ENCODE measurements around the gene SLC39A11. TPM values are rescaled to one million over a fixed set of nuclear protein-coding genes. Genes with fewer than 3 reads are reported as not detected.
"Not testable (repeated sequence)": the region's sequence is repeated elsewhere in the genome, so short reads cannot be mapped to it uniquely, and the experiment has no call there.

SLC39A11 gene
- total and polyA plus RNA-seq, 5 donors from 2014 or later: 9.3 to 32.2 (median 11.9) TPM

DNA sequence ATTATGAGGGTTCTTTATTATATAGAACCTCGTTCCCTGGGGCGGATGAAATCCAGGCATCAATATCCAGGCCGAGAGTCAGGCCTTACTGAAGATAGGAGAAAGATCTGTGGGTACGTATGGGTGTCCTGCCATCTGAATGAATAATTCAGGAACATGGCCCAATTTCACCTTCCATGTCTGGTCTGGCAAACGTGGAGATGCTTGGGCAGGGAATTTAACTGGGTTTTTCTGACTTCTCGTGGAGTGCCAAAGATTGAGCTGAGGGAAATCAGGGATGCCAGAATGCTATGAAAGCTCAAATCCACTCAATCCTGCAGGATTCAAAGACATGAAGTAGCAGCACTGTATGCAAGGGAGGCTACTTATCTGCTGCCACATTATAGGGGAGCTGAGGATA lies 302.8 kb downstream of the SLC39A11 start:
- Mint-ChIP-seq H3K4me1 (no peaks in the 10 kb centered on the region), H3K36me3 (peaks cover 40% of the 10 kb centered on the region), H3K9me3 (peaks cover 7 to 35% (median 10%) of the 10 kb centered on the region in 7 donors), H3K27me3 (no peaks in the 10 kb centered on the region), H3K4me3 (no peak overlapping the region), H3K27ac (no peak overlapping the region)
- DNase-seq (no peak), ATAC-seq (ENCODE audit: low read depth in 2 of 2) (no peak)
- Histone ChIP-seq H3K36me3 (ENCODE audit: control insufficient read depth, insufficient read depth, low read length) (peaks cover 10% of the 10 kb centered on the region), H3K9me3 (ENCODE audit: control insufficient read depth in 2 of 2, low read length in 2 of 2) (peaks cover 11 to 30% of the 10 kb centered on the region in 2 experiments), H3K4me1 (ENCODE audit: control insufficient read depth, insufficient read depth, low read length, poor library complexity, severe bottlenecking) (no peaks in the 10 kb centered on the region), H3K27ac (ENCODE audit: insufficient read depth, low read length, poor library complexity, severe bottlenecking) (no peak overlapping the region), H3K4me3 (ENCODE audit: low read depth, low read length) (no peak overlapping the region), H3K27me3 (ENCODE audit: control insufficient read depth, insufficient read depth, low read length) (no peaks in the 10 kb centered on the region)

DNA sequence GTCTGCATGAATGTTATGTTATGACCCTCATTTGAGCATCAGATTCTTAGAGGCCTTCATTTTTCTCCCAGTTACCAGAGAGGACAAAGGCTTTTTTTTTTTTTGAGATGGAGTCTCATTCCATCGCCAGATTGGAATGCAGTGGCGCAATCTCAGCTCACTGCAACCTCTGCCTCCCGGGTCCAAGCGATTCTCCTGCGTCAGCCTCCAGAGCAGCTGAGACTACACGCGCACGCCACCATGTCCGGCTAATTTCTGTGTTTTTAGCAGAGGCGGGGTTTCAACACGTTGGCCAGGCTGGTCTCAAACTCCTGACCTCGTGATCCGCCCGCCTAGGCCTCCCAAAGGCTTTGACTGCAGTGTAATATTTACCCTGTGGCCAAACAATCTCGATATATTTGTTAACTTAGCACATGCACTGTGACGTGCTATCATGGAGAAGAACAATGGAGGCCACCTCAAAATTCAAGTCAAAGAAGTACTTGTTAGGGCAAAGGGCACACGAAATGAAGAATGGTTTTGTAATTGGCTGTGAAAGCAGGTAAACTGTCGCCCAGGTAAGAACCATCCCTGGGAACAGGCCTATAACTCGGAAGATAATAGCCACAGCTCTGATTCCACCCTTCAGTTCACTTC lies 303.4 kb downstream of the SLC39A11 start:
- Mint-ChIP-seq H3K4me3 (peak overlapping the region in 1 of 4 donors; percentile 12), H3K4me1 (no peaks in the 10 kb centered on the region), H3K36me3 (peaks cover 34% of the 10 kb centered on the region), H3K9me3 (peaks cover 5 to 28% (median 9%) of the 10 kb centered on the region in 7 donors), H3K27ac (no peak overlapping the region), H3K27me3 (no peaks in the 10 kb centered on the region)
- Histone ChIP-seq H3K4me3 (ENCODE audit: low read depth, low read length) (no peak overlapping the region), H3K4me1 (ENCODE audit: control insufficient read depth, insufficient read depth, low read length, poor library complexity, severe bottlenecking) (no peaks in the 10 kb centered on the region), H3K9me3 (ENCODE audit: control insufficient read depth in 2 of 2, low read length in 2 of 2) (peaks cover 11 to 24% of the 10 kb centered on the region in 2 experiments), H3K27me3 (ENCODE audit: control insufficient read depth, insufficient read depth, low read length) (no peaks in the 10 kb centered on the region), H3K36me3 (ENCODE audit: control insufficient read depth, insufficient read depth, low read length) (peaks cover 10% of the 10 kb centered on the region), H3K27ac (ENCODE audit: insufficient read depth, low read length, poor library complexity, severe bottlenecking) (no peak overlapping the region)
- ATAC-seq (ENCODE audit: low read depth in 2 of 2) (no peak), DNase-seq (no peak)

DNA sequence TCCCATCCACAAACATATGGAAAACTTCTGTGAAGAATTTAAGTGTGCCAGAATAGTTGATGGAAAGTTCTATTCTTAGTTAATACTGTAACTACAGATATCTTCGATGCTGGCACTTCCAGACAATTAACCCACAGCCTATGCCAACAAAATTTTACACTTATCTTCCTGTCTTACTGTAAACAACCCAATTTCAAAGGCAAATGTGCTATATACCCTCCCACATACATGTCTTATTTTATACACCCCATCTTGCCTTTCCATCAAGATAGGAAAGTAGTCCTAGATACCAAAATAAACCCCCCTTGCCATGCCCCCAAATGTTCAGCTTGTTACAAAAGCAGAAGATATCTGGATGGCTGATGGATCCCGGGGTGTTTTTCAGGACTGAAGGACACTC lies 306.3 kb downstream of the SLC39A11 start:
- Histone ChIP-seq H3K4me1 (ENCODE audit: control insufficient read depth, insufficient read depth, low read length, poor library complexity, severe bottlenecking) (no peaks in the 10 kb centered on the region), H3K27me3 (ENCODE audit: control insufficient read depth, insufficient read depth, low read length) (no peaks in the 10 kb centered on the region), H3K36me3 (ENCODE audit: control insufficient read depth, insufficient read depth, low read length) (no peaks in the 10 kb centered on the region), H3K4me3 (ENCODE audit: low read depth, low read length) (no peak overlapping the region), H3K9me3 (ENCODE audit: control insufficient read depth in 2 of 2, low read length in 2 of 2) (no peaks in the 10 kb centered on the region), H3K27ac (ENCODE audit: insufficient read depth, low read length, poor library complexity, severe bottlenecking) (no peak overlapping the region)
- peaks cover 0 to 4% (median 0%) of the 10 kb centered on the region in 7 donors for H3K9me3 Mint-ChIP-seq
- H3K27ac Mint-ChIP-seq: no peak overlapping the region
- no peaks in the 10 kb centered on the region for H3K4me1 Mint-ChIP-seq
- ATAC-seq (ENCODE audit: low read depth in 2 of 2) (no peak), DNase-seq (no peak)
- H3K27me3 Mint-ChIP-seq: no peaks in the 10 kb centered on the region
- H3K36me3 Mint-ChIP-seq: peaks cover 8% of the 10 kb centered on the region
- no peak overlapping the region for H3K4me3 Mint-ChIP-seq

DNA sequence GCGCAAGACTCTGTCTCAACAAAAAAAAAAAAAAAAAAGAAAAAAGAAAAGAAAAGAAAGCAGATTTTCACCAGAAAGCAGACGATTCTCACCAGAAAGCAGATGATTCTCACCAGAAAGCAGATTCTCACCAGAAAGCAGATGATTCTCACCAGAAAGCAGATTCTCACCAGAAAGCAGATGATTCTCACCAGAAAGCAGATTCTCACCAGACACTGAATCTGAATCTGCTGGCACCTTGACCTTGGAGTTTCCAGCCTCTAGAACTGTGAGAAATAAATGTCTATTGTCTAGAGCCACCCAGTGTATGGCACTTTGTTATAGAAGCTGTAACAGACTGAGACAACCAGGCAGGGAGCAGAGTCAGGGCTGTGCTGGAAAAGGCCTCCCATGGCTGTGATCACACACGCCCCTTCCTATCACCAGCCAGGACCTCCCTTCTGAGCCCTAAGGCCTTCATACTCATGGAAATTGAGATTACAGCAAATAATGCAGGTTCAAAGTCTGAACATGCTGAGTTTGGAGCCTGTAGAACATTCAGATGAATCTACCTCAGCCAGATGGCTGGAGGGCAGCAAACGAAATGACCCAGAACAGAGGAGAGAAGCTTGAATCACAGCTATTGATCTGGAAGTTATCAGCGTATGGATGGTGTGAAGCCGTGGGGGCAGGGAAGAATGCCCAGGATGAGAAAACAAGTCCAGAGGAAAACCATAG lies 309.3 kb downstream of the SLC39A11 start:
- no peaks in the 10 kb centered on the region for H3K4me1 Mint-ChIP-seq

DNA sequence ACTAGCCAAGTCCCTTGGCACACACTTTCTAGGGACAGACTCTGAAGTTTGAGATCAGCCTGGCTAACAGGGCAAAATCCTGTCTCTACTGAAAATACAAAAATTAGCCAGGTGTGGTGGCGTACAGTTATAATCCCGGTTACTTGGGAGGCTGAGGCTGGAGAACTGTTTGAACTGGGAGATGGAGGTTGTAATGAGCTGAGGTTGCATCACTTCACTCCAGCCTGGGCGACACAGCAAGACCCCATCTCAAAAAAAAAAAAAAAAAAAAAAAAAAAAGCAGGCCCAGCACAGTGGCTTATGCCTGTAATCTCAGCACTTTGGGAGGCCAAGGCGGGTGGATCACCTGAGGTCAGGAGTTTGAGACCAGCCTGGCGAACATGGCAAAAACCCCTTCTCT lies 310.1 kb downstream of the SLC39A11 start:
- H3K27ac ChIP-seq (ENCODE audit: insufficient read depth, low read length, poor library complexity, severe bottlenecking); H3K27ac Mint-ChIP-seq; H3K36me3 Mint-ChIP-seq; H3K36me3 ChIP-seq (ENCODE audit: control insufficient read depth, insufficient read depth, low read length); H3K4me3 Mint-ChIP-seq; H3K9me3 Mint-ChIP-seq; ATAC-seq (ENCODE audit: low read depth in 2 of 2); H3K4me1 Mint-ChIP-seq; DNase-seq; H3K27me3 Mint-ChIP-seq; H3K4me3 ChIP-seq (ENCODE audit: low read depth, low read length); H3K4me1 ChIP-seq (ENCODE audit: control insufficient read depth, insufficient read depth, low read length, poor library complexity, severe bottlenecking); H3K27me3 ChIP-seq (ENCODE audit: control insufficient read depth, insufficient read depth, low read length); H3K9me3 ChIP-seq (ENCODE audit: control insufficient read depth in 2 of 2, low read length in 2 of 2): not testable (repeated sequence)

More for the DNA sequence above, 309.3 kb downstream of the SLC39A11 start:
- Mint-ChIP-seq H3K9me3 (peaks cover 0 to 1% (median 0%) of the 10 kb centered on the region in 7 donors), H3K4me3 (peak overlapping the region in 1 of 4 donors; percentile 69), H3K27me3 (no peaks in the 10 kb centered on the region), H3K27ac (no peak overlapping the region), H3K36me3 (no peaks in the 10 kb centered on the region)
- Histone ChIP-seq H3K36me3 (ENCODE audit: control insufficient read depth, insufficient read depth, low read length) (no peaks in the 10 kb centered on the region), H3K4me3 (ENCODE audit: low read depth, low read length) (no peak overlapping the region), H3K4me1 (ENCODE audit: control insufficient read depth, insufficient read depth, low read length, poor library complexity, severe bottlenecking) (no peaks in the 10 kb centered on the region), H3K27me3 (ENCODE audit: control insufficient read depth, insufficient read depth, low read length) (no peaks in the 10 kb centered on the region), H3K27ac (ENCODE audit: insufficient read depth, low read length, poor library complexity, severe bottlenecking) (no peak overlapping the region), H3K9me3 (ENCODE audit: control insufficient read depth in 2 of 2, low read length in 2 of 2) (no peaks in the 10 kb centered on the region)
- no peak for ATAC-seq (ENCODE audit: low read depth in 2 of 2)
- no peak for DNase-seq

DNA sequence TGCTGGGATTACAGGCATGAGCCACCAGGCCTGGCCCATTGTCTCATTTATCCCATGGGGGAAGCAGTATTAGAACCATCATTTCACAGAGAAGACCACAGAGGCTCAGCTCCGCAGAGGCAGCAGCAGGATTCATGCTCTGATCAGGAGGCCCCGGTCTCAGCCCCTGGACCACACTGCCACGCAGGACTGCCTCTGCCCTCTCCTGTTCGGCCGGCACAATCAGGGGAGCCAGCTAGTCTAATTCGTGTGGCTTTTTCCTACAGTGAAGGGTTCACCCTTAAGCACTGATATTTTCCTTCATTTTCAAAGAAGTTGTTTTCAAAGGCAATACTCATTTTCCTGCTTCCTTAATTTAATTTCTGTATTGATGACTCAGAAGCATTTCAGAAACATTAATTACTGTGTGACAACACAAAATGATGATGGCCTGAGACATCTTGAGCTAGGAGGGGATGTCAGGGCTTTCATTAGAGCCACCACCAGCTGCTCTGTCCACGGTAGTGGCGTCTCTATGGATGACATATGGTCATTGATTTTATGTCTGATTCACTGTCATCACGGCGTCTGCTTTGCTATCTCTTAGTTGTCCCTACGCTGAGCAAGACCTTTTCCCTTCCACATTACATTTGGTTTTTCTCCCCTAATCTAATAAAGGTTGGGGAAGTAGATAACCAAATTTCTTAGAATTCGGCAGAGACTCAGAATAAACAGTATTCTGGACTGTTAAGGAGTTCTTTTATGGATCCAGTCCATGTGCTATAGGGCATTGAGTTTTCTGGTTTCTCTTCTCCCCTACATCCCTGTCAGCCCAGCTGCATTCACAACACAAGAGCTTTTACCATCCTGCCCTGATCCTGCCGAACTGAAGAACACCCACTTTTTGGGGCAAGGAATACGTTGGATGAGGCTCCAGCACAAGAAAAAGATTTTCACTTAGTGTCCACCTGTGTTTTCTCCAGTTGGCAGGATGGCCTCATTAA lies 314.0 kb downstream of the SLC39A11 start:
- H3K27me3 Mint-ChIP-seq: no peaks in the 10 kb centered on the region
- peaks cover 4% of the 10 kb centered on the region for H3K36me3 Mint-ChIP-seq
- H3K4me1 Mint-ChIP-seq: no peaks in the 10 kb centered on the region

DNA sequence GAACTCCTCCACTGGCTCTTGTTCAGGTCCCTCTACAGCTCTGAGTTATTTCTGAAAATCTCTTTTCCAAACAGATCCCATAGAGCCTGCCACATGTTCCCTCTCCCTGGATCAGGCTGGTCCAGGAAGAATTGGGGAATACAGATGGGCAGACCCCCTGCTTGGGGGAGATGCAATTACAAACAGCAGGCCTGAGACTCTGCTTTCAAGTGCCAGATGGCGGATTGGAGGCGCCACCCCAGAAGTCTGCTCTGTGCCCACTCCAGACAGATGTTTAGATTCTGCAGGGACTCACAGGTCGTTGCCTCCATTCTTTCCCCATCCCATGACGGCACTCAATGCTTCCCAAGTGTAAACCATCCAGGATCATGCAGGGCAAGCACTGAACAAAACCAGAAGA lies 316.6 kb downstream of the SLC39A11 start:
- Mint-ChIP-seq H3K9me3 (peaks cover 0 to 3% (median 0%) of the 10 kb centered on the region in 7 donors), H3K27ac (no peak overlapping the region), H3K4me1 (peaks cover 0 to 5% (median 0%) of the 10 kb centered on the region in 4 donors), H3K27me3 (no peaks in the 10 kb centered on the region), H3K4me3 (no peak overlapping the region), H3K36me3 (peaks cover 20% of the 10 kb centered on the region)
- H3K9me3 ChIP-seq (ENCODE audit: control insufficient read depth in 2 of 2, low read length in 2 of 2): no peaks in the 10 kb centered on the region
- H3K4me1 ChIP-seq (ENCODE audit: control insufficient read depth, insufficient read depth, low read length, poor library complexity, severe bottlenecking): no peaks in the 10 kb centered on the region
- H3K4me3 ChIP-seq (ENCODE audit: low read depth, low read length): no peak overlapping the region
- H3K36me3 ChIP-seq (ENCODE audit: control insufficient read depth, insufficient read depth, low read length): no peaks in the 10 kb centered on the region
- H3K27ac ChIP-seq (ENCODE audit: insufficient read depth, low read length, poor library complexity, severe bottlenecking): no peak overlapping the region
- H3K27me3 ChIP-seq (ENCODE audit: control insufficient read depth, insufficient read depth, low read length): no peaks in the 10 kb centered on the region
- ATAC-seq (ENCODE audit: low read depth in 2 of 2) (no peak), DNase-seq (no peak)

More for the DNA sequence above, 314.0 kb downstream of the SLC39A11 start:
- Histone ChIP-seq H3K27ac (ENCODE audit: insufficient read depth, low read length, poor library complexity, severe bottlenecking) (no peak overlapping the region), H3K36me3 (ENCODE audit: control insufficient read depth, insufficient read depth, low read length) (no peaks in the 10 kb centered on the region), H3K9me3 (ENCODE audit: control insufficient read depth in 2 of 2, low read length in 2 of 2) (no peaks in the 10 kb centered on the region), H3K4me1 (ENCODE audit: control insufficient read depth, insufficient read depth, low read length, poor library complexity, severe bottlenecking) (no peaks in the 10 kb centered on the region), H3K4me3 (ENCODE audit: low read depth, low read length) (no peak overlapping the region), H3K27me3 (ENCODE audit: control insufficient read depth, insufficient read depth, low read length) (no peaks in the 10 kb centered on the region)
- Mint-ChIP-seq H3K4me3 (peak overlapping the region in 1 of 4 donors; percentile 61), H3K27ac (no peak overlapping the region), H3K9me3 (no peaks in the 10 kb centered on the region)
- DNase-seq: no peak
- ATAC-seq (ENCODE audit: low read depth in 2 of 2): no peak

Measured in CD4-positive, CD25-positive, alpha-beta regulatory T cell (primary cell).